22Rv1 (cell line): ENCODE measurements around the gene RAI1.

Source experiments
- CTCF ChIP-seq: fragments of 450-650 bp; IDR thresholded peaks from 2 replicates; pipeline ENCODE4 v1.5.1; 2017; ENCODE audit warnings: mild to moderate bottlenecking
- ZFX ChIP-seq: fragments of 450-650 bp; IDR thresholded peaks from 2 replicates; pipeline ENCODE4 v1.6.1; 2017; ENCODE audit warnings: antibody characterized with exemption, borderline replicate concordance

- TF ChIP-seq CTCF (no peak), ZFX (no peak)
Measured at GRCh38 chr17:17761894-17762743, 80.9 kb downstream of the RAI1 start.
